ENCODE measurements around the gene TPM1. TPM values are rescaled to one million over a fixed set of nuclear protein-coding genes. Genes with fewer than 3 reads are reported as not detected.

TPM1 gene
- total and polyA plus RNA-seq, 2 of the 4 experiments (the other 2 are of a cell fraction): 661 to 1,623 TPM

DNA sequence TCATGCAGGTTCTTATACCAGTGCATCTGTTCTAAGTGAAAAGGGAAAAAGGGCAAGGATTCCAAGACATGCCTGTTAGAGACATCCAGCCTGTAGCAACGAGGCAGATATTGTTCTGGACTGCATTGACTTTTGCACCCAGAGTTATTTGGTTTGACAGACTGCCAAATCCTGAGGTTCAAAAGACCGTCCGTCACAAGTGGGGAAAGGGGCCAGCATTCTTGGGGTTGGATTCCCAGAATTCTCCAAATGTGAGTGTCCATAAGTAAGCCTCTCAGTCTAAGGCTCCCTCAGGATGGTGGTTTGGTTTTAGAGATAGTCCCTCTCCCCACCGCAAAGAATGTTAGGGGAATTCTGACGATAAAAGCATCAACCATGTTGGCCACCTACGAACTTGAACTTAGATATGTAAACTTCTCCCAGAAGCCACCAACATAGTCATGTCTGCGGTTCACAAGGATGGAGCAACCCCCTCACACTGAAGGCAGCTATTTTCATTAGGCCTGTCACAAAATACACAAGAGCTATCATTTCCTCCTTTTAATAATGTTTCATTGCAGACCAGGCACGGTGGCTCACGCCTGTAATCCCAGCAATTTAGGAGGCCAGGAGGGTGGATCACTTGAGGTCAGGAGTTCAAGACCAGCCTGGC lies 65.5 kb downstream of the TPM1 start:
- WGBS, 2 experiments (ENCODE audit: extremely low coverage in 2 of 2, insufficient read length in 1 of 2): 0% methylated on average over 1 of the region's 9 CpGs; no CpG with 5 or more reads in 1 of the 2 experiments
- CTCF ChIA-PET: interaction anchor here (0.6 kb wide), 1 partner anchor 224 kb away, joined by 3 read pairs; no protein-coding TSS in a partner anchor
- no TSS peak for BruUV-seq (replicated peaks)
- Histone ChIP-seq H3K14ac (replicated peaks; ENCODE audit: low read depth, low read length) (no peak overlapping the region), H3K9ac (ENCODE audit: low read depth, low read length) (no peak overlapping the region), H2AFZ (replicated peaks; ENCODE audit: low read length, poor library complexity) (peak overlapping the region; percentile 43), H3K18ac (ENCODE audit: low read depth, low read length) (no peak overlapping the region), H2AK5ac (ENCODE audit: low read depth, low read length) (no peak overlapping the region), H3K9me1 (ENCODE audit: insufficient read depth, low read length) (peaks cover 13% of the 10 kb centered on the region), H3K4me1 (ENCODE audit: control insufficient read depth, insufficient read depth, low read length) (peaks cover 13% of the 10 kb centered on the region), H3K4ac (ENCODE audit: low read depth, low read length) (peak overlapping the region; percentile 100; the same call in 1 of the 2 replicates), H3K23ac (ENCODE audit: low read depth, low read length) (no peak overlapping the region), H2BK15ac (ENCODE audit: low read depth, low read length) (no peak overlapping the region), H3K36me3 (ENCODE audit: control insufficient read depth, insufficient read depth, low read length) (no peaks in the 10 kb centered on the region), H4K5ac (ENCODE audit: low read depth, low read length) (no peak overlapping the region), H3K27ac (ENCODE audit: insufficient read depth, low read length) (no peak overlapping the region), H4K8ac (ENCODE audit: low read depth in 2 of 2, low read length in 2 of 2) (no peak overlapping the region; a peak in 1 of 4 replicates), H3K27me3 (ENCODE audit: control insufficient read depth, insufficient read depth, low read length) (no peaks in the 10 kb centered on the region), H3K9me3 (ENCODE audit: control insufficient read depth, insufficient read depth, low read length) (peaks cover 6% of the 10 kb centered on the region), H4K91ac (ENCODE audit: insufficient read depth, low read depth, low read length) (no peak overlapping the region), H3K79me1 (ENCODE audit: low read depth in 1 of 2, low read length in 2 of 2) (peaks cover 0 to 7% of the 10 kb centered on the region in 2 experiments; a peak in 2 of 4 replicates), H3K4me2 (ENCODE audit: low read depth, low read length) (no peak overlapping the region), H3K56ac (ENCODE audit: extremely low read depth, insufficient read depth, low read length) (no peak overlapping the region), H2BK120ac (ENCODE audit: low read depth, low read length) (peak overlapping the region; percentile 100), H4K20me1 (ENCODE audit: insufficient read depth, low read length) (no peaks in the 10 kb centered on the region), H2AK9ac (replicated peaks; ENCODE audit: low read depth, low read length, poor library complexity) (peak overlapping the region; percentile 67), H3K4me3 (ENCODE audit: insufficient read depth, low read depth, low read length) (no peak overlapping the region), H2BK20ac (ENCODE audit: low read depth, low read length) (peak overlapping the region; percentile 99; the same call in 1 of the 2 replicates), H2BK5ac (ENCODE audit: low read depth, low read length, poor library complexity, severe bottlenecking) (peak overlapping the region; percentile 97)
- in situ Hi-C loops (cut with MboI; ENCODE audit: low sequenced_read_pairs) (no loop called here), dilution Hi-C loops (cut with HindIII; ENCODE audit: low sequenced_read_pairs, unreplicated experiment) (no loop called here), intact Hi-C loops (cut with micrococcal nuclease) (loop anchor here (1.0 kb wide), 2 partner anchors 13 to 19 kb away; partner anchors contain the start of gene LACTB)
- POLR2A ChIA-PET (ENCODE audit: unreplicated experiment): no interaction called here
- DNase-seq (peak; percentile 100), ATAC-seq (ENCODE audit: low read depth) (peak; percentile 92)
- TF ChIP-seq SMC3 (IDR thresholded peaks at IDR 0.05; ENCODE audit: low read depth, low read length) (no peak; the same call in 1 of the 2 replicates), RAD21 (IDR thresholded peaks at IDR 0.05; ENCODE audit: low read length) (peak; percentile 26; the same call in 1 of the 2 replicates), RFX5 (IDR thresholded peaks at IDR 0.05; ENCODE audit: low read depth, low read length) (no peak), CHD1 (IDR thresholded peaks at IDR 0.05; ENCODE audit: low read depth, low read length) (no peak), FOS (IDR thresholded peaks at IDR 0.05; ENCODE audit: low read depth, low read length) (peak; percentile 79), RCOR1 (IDR thresholded peaks at IDR 0.05; ENCODE audit: insufficient replicate concordance, low read length) (peak; percentile 7), BHLHE40 (IDR thresholded peaks at IDR 0.05; ENCODE audit: low read depth, low read length) (peak; percentile 82), NFE2L2 (IDR thresholded peaks at IDR 0.05; ENCODE audit: low read depth, low read length) (peak; percentile 41; the same call in 1 of the 2 replicates), CEBPB (IDR thresholded peaks at IDR 0.05; ENCODE audit: low read depth, low read length) (peak; percentile 95), POLR2A (IDR thresholded peaks at IDR 0.05; ENCODE audit: low read depth, low read length) (no peak; the same call in 1 of the 2 replicates), MAFK (IDR thresholded peaks at IDR 0.05; ENCODE audit: low read depth, low read length) (no peak), MXI1 (IDR thresholded peaks at IDR 0.05; ENCODE audit: borderline replicate concordance, low read depth, low read length) (0 out of 2 replicates have a peak, but pooled peaks have one; percentile 17)
- TF ChIP-seq, protein P1, sequence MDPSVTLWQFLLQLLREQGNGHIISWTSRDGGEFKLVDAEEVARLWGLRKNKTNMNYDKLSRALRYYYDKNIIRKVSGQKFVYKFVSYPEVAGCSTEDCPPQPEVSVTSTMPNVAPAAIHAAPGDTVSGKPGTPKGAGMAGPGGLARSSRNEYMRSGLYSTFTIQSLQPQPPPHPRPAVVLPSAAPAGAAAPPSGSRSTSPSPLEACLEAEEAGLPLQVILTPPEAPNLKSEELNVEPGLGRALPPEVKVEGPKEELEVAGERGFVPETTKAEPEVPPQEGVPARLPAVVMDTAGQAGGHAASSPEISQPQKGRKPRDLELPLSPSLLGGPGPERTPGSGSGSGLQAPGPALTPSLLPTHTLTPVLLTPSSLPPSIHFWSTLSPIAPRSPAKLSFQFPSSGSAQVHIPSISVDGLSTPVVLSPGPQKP (IDR thresholded peaks at IDR 0.05; ENCODE audit: borderline replicate concordance, low read depth, low read length): no peak
- TF ChIP-seq, protein P2, sequence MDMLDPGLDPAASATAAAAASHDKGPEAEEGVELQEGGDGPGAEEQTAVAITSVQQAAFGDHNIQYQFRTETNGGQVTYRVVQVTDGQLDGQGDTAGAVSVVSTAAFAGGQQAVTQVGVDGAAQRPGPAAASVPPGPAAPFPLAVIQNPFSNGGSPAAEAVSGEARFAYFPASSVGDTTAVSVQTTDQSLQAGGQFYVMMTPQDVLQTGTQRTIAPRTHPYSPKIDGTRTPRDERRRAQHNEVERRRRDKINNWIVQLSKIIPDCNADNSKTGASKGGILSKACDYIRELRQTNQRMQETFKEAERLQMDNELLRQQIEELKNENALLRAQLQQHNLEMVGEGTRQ (IDR thresholded peaks at IDR 0.05; ENCODE audit: low read depth, low read length): no peak
- TF ChIP-seq, protein P3, sequence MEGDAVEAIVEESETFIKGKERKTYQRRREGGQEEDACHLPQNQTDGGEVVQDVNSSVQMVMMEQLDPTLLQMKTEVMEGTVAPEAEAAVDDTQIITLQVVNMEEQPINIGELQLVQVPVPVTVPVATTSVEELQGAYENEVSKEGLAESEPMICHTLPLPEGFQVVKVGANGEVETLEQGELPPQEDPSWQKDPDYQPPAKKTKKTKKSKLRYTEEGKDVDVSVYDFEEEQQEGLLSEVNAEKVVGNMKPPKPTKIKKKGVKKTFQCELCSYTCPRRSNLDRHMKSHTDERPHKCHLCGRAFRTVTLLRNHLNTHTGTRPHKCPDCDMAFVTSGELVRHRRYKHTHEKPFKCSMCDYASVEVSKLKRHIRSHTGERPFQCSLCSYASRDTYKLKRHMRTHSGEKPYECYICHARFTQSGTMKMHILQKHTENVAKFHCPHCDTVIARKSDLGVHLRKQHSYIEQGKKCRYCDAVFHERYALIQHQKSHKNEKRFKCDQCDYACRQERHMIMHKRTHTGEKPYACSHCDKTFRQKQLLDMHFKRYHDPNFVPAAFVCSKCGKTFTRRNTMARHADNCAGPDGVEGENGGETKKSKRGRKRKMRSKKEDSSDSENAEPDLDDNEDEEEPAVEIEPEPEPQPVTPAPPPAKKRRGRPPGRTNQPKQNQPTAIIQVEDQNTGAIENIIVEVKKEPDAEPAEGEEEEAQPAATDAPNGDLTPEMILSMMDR (conservative IDR thresholded peaks at IDR 0.05; ENCODE audit: low read depth, low read length): no peak
